Neural cell (in vitro differentiated cells): ENCODE measurements around the gene KCNQ5.

Experiments used
- EP300 ChIP-seq: fragments of 450-650 bp; conservative IDR thresholded peaks from 2 replicates; pipeline ENCODE4 v1.6.1; 2014; ENCODE audit warnings: antibody characterized with exemption, mild to moderate bottlenecking, moderate library complexity; ENCODE audit not compliant: poor library complexity, severe bottlenecking
- EZH2 ChIP-seq: fragments of 200-600, 300-800 bp; shearing (Covaris generic), sonication (generic); IDR thresholded peaks from 2 replicates; pipeline ENCODE4 v1.6.1; 2014; ENCODE audit warnings: antibody characterized with exemption, low read length, borderline replicate concordance, mild to moderate bottlenecking; ENCODE audit not compliant: insufficient read depth, poor library complexity, severe bottlenecking
- POLR2AphosphoS5 ChIP-seq: IDR thresholded peaks from 2 replicates; pipeline ENCODE4 v1.6.1; 2012
- SMC3 ChIP-seq: fragments of 450-650 bp; conservative IDR thresholded peaks from 2 replicates; pipeline ENCODE4 v1.6.1; 2014; ENCODE audit warnings: antibody characterized with exemption, mild to moderate bottlenecking, moderate library complexity; ENCODE audit not compliant: poor library complexity
- TF ChIP-seq, protein P1 (sequence below): fragments of 450-650 bp; IDR thresholded peaks from 2 replicates; pipeline ENCODE4 v1.5.1; 2014; ENCODE audit warnings: antibody characterized with exemption, mild to moderate bottlenecking, moderate library complexity; ENCODE audit not compliant: poor library complexity, severe bottlenecking
- TF ChIP-seq, protein P2 (sequence below): IDR thresholded peaks from 2 replicates; pipeline ENCODE4 v1.6.1; 2012; ENCODE audit warnings: borderline replicate concordance

DNA sequence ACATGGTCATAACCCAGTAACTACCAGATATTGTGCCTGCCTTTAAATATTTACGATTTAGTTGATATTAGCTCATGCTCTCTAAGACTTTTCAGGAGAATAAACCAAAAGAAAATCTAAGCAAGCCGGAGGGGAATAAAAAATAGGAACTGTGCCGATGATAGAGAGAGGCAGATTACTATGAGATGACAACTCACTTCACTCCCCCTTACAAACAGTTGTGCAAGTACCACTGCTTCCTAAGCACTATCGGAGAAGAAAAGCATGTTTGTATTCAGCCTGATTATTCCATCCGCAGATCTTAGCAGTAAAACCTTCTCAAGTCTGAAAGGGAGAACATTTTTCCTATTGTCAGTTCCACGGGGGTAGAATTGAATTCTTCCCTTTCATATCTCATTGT is 294.4 kb downstream of the KCNQ5 start:
- TF ChIP-seq, protein P1, sequence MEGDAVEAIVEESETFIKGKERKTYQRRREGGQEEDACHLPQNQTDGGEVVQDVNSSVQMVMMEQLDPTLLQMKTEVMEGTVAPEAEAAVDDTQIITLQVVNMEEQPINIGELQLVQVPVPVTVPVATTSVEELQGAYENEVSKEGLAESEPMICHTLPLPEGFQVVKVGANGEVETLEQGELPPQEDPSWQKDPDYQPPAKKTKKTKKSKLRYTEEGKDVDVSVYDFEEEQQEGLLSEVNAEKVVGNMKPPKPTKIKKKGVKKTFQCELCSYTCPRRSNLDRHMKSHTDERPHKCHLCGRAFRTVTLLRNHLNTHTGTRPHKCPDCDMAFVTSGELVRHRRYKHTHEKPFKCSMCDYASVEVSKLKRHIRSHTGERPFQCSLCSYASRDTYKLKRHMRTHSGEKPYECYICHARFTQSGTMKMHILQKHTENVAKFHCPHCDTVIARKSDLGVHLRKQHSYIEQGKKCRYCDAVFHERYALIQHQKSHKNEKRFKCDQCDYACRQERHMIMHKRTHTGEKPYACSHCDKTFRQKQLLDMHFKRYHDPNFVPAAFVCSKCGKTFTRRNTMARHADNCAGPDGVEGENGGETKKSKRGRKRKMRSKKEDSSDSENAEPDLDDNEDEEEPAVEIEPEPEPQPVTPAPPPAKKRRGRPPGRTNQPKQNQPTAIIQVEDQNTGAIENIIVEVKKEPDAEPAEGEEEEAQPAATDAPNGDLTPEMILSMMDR = no peak
- TF ChIP-seq, protein P2, sequence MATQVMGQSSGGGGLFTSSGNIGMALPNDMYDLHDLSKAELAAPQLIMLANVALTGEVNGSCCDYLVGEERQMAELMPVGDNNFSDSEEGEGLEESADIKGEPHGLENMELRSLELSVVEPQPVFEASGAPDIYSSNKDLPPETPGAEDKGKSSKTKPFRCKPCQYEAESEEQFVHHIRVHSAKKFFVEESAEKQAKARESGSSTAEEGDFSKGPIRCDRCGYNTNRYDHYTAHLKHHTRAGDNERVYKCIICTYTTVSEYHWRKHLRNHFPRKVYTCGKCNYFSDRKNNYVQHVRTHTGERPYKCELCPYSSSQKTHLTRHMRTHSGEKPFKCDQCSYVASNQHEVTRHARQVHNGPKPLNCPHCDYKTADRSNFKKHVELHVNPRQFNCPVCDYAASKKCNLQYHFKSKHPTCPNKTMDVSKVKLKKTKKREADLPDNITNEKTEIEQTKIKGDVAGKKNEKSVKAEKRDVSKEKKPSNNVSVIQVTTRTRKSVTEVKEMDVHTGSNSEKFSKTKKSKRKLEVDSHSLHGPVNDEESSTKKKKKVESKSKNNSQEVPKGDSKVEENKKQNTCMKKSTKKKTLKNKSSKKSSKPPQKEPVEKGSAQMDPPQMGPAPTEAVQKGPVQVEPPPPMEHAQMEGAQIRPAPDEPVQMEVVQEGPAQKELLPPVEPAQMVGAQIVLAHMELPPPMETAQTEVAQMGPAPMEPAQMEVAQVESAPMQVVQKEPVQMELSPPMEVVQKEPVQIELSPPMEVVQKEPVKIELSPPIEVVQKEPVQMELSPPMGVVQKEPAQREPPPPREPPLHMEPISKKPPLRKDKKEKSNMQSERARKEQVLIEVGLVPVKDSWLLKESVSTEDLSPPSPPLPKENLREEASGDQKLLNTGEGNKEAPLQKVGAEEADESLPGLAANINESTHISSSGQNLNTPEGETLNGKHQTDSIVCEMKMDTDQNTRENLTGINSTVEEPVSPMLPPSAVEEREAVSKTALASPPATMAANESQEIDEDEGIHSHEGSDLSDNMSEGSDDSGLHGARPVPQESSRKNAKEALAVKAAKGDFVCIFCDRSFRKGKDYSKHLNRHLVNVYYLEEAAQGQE = no peak
- TF ChIP-seq SMC3 (no peak), EP300 (no peak), POLR2AphosphoS5 (no peak), EZH2 (no peak)
